SK-N-SH (cell line): ENCODE results near the gene HERC4. TPM values are rescaled to one million over a fixed set of nuclear protein-coding genes. Genes with fewer than 3 reads are reported as not detected.

Experiments
- CTCF ChIA-PET: fragments of 300-600, 350-600 bp; formaldehyde crosslinking; extraction: SDS; loops from one replicate; lab custom pipeline; 2021; lab: Yijun Ruan, JAX
- POLR2A ChIA-PET: fragments of 350-600 bp; sonication (Branson Sonifier 250); formaldehyde crosslinking; extraction: SDS; loops from one replicate; lab custom pipeline; 2020; ENCODE audit warnings: antibody characterized with exemption, inconsistent platforms; lab: Yijun Ruan, JAX
- DNase-seq: peaks from one replicate; pipeline ENCODE4 v3.0.0; 2012
- H2AFZ ChIP-seq: fragments of 200-600 bp; sonication (generic); 2 replicates; pipeline ENCODE4 v1.8.1; 2016; ENCODE audit warnings: antibody characterized with exemption, mild to moderate bottlenecking, low read depth
- H3F3A ChIP-seq: fragments of 200-600 bp; sonication (generic); replicated peaks from 2 replicates; pipeline ENCODE3; 2016; ENCODE audit warnings: antibody characterized with exemption, mild to moderate bottlenecking; ENCODE audit not compliant: insufficient read depth
- H3K27ac ChIP-seq, 2 experiments: fragments of 200-500 bp in 1 of 2; fragments of 200-600 bp in 1 of 2; sonication (Bioruptor generic) in 1 of 2; sonication (generic), shearing (Covaris generic) in 1 of 2; 2 replicates each; pipeline versions ENCODE4 v1.5.1 to v1.6.1; 2014 to 2016; ENCODE audit warnings: low read depth in 2 of 2, inconsistent platforms in 1 of 2, low read length in 1 of 2, mild to moderate bottlenecking in 1 of 2, mixed read lengths in 1 of 2
- H3K27me3 ChIP-seq: fragments of 200-600 bp; sonication (generic), shearing (Covaris generic); 2 replicates; pipeline ENCODE4 v1.6.1; 2016; ENCODE audit warnings: mixed run types; ENCODE audit not compliant: insufficient read depth
- H3K36me3 ChIP-seq, 2 experiments: fragments of 200-500 bp in 1 of 2; fragments of 200-600 bp in 1 of 2; sonication (Bioruptor generic) in 1 of 2; sonication (generic) in 1 of 2; replicated peaks in 1 of 2; 2 replicates each; pipeline versions ENCODE3 to v1.5.1; 2014 to 2016; ENCODE audit warnings: low read length in 1 of 2, mild to moderate bottlenecking in 1 of 2; ENCODE audit not compliant: insufficient read depth in 2 of 2, control insufficient read depth in 1 of 2
- H3K4me1 ChIP-seq, 2 experiments: fragments of 200-500 bp in 1 of 2; fragments of 200-600 bp in 1 of 2; sonication (Bioruptor generic) in 1 of 2; sonication (generic), shearing (Covaris generic) in 1 of 2; 2 replicates each; pipeline versions ENCODE4 v1.5.1 to v1.6.1; 2014 to 2016; ENCODE audit warnings: low read depth in 1 of 2, low read length in 1 of 2, mixed run types in 1 of 2; ENCODE audit not compliant: insufficient read depth in 2 of 2, control insufficient read depth in 1 of 2
- H3K4me2 ChIP-seq: fragments of 200-600 bp; sonication (generic), shearing (Covaris generic); 2 replicates; pipeline ENCODE4 v1.6.1; 2017; ENCODE audit warnings: mixed run types
- H3K4me3 ChIP-seq, 2 experiments: fragments of 200-500 bp in 1 of 2; fragments of 200-600 bp in 1 of 2; sonication (Bioruptor generic) in 1 of 2; sonication (generic), shearing (Covaris generic) in 1 of 2; 2 replicates each; pipeline versions ENCODE4 v1.5.1 to v1.8.1; 2014 to 2016; ENCODE audit warnings: low read depth in 2 of 2, inconsistent platforms in 1 of 2, low read length in 1 of 2, mild to moderate bottlenecking in 1 of 2, mixed read lengths in 1 of 2, moderate library complexity in 1 of 2
- H3K79me2 ChIP-seq: fragments of 200-600 bp; sonication (generic); 2 replicates; pipeline ENCODE4 v1.8.1; 2017; ENCODE audit warnings: mild to moderate bottlenecking; ENCODE audit not compliant: insufficient read depth
- H3K9ac ChIP-seq: fragments of 200-600 bp; sonication (generic); 2 replicates; pipeline ENCODE4 v1.6.1; 2017; ENCODE audit warnings: mixed run types
- H3K9me2 ChIP-seq: fragments of 200-600 bp; sonication (generic); 2 replicates; pipeline ENCODE4 v1.6.1; 2017; ENCODE audit warnings: mixed run types
- H3K9me3 ChIP-seq: fragments of 200-600 bp; sonication (generic); 2 replicates; pipeline ENCODE4 v1.6.1; 2017; ENCODE audit warnings: mixed run types, mild to moderate bottlenecking, moderate library complexity
- H4K20me1 ChIP-seq: fragments of 200-600 bp; sonication (generic); 2 replicates; pipeline ENCODE4 v1.6.1; 2017; ENCODE audit warnings: mild to moderate bottlenecking, mixed run types; ENCODE audit not compliant: insufficient read depth
- EP300 ChIP-seq, 2 experiments: IDR thresholded peaks; 2 replicates each; pipeline versions ENCODE4 v1.4.0 to v1.6.1; 2012; ENCODE audit warnings: borderline replicate concordance in 1 of 2, low read depth in 1 of 2, low read length in 1 of 2
- GATA2 ChIP-seq: sonication (generic); formaldehyde crosslinking; IDR thresholded peaks from 2 replicates; pipeline ENCODE4 v1.5.0; 2020; ENCODE audit warnings: mild to moderate bottlenecking, missing genetic modification reagents
- MEF2A ChIP-seq: IDR thresholded peaks from 2 replicates; pipeline ENCODE4 v1.4.0; 2012; ENCODE audit warnings: low read depth, borderline replicate concordance
- NRF1 ChIP-seq: IDR thresholded peaks from 2 replicates; pipeline ENCODE4 v1.6.1; 2012; ENCODE audit warnings: low read depth, mild to moderate bottlenecking, low read length
- POLR2AphosphoS5 ChIP-seq: IDR thresholded peaks from 2 replicates; pipeline ENCODE4 v1.6.1; 2012; ENCODE audit warnings: low read depth, low read length
- RCOR1 ChIP-seq: fragments of 150-350 bp; IDR thresholded peaks from 2 replicates; pipeline ENCODE4 v1.6.1; 2017; ENCODE audit warnings: antibody characterized with exemption, low read length
- RFX5 ChIP-seq: IDR thresholded peaks from 2 replicates; pipeline ENCODE4 v1.6.1; 2012; ENCODE audit warnings: mild to moderate bottlenecking, improper control_type of control experiment, low read length
- YY1 ChIP-seq: IDR thresholded peaks from 2 replicates; pipeline ENCODE4 v1.4.0; 2012; ENCODE audit warnings: low read depth, mild to moderate bottlenecking
- ZBTB33 ChIP-seq: IDR thresholded peaks from 2 replicates; pipeline ENCODE4 v1.4.0; 2012; ENCODE audit warnings: low read depth, borderline replicate concordance
- WGBS: methylation state at CpG from one replicate; pipeline ENCODE4 v1.1.6; 2017; ENCODE audit warnings: low lambda C conversion rate; 5-methylcytosine and 5-hydroxymethylcytosine counted together
- polyA plus RNA-seq, 3 experiments: library from polyadenylated mRNA; depleted of rRNA; stranded (reverse); fragments of >200 nt; gene quantifications; 2 replicates each; pipeline ENCODE4 v1.2.3, GENCODE V29; 2012

HERC4 gene
- polyA plus RNA-seq, 1 of the 3 experiments (the other 2 are of a cell fraction), result 16.2 TPM

GRCh38 chr10:67978749-67979148 lies 96.3 kb downstream of the HERC4 start:
- H3K27ac ChIP-seq, result no peak overlapping the region
- H3K79me2 ChIP-seq, result peaks cover 8% of the 10 kb centered on the region; the same call in 1 of the 2 replicates
- no peak for DNase-seq

GRCh38 chr10:67977251-67977650 lies 97.8 kb downstream of the HERC4 start:
- Histone ChIP-seq H3K4me1 (no peaks in the 10 kb centered on the region; a peak in 1 of 4 replicates), H3K36me3 (peaks cover 27 to 76% of the 10 kb centered on the region in 2 experiments), H3K9me2 (no peaks in the 10 kb centered on the region), H3K9ac (no peak overlapping the region), H3K27me3 (no peaks in the 10 kb centered on the region), H3K79me2 (peaks cover 12% of the 10 kb centered on the region; the same call in 1 of the 2 replicates), H3K27ac (no peak overlapping the region), H3K4me3 (no peak overlapping the region), H3K9me3 (no peaks in the 10 kb centered on the region), H3F3A (no peaks in the 10 kb centered on the region), H2AFZ (no peak overlapping the region), H4K20me1 (no peaks in the 10 kb centered on the region), H3K4me2 (no peak overlapping the region)
- DNase-seq, result no peak
- TF ChIP-seq RCOR1, result no peak
- TF ChIP-seq ZBTB33, result no peak
- TF ChIP-seq EP300 (IDR thresholded peaks at IDR 0.05; ENCODE audit: borderline replicate concordance in 1 of 2, low read depth in 1 of 2, low read length in 1 of 2), result no peak
- TF ChIP-seq NRF1, result no peak
- TF ChIP-seq MEF2A, result no peak
- no peak for TF ChIP-seq YY1
- ChIA-PET CTCF (interaction anchor here (0.8 kb wide), 1 partner anchor 27 kb away, joined by 3 read pairs; no protein-coding TSS in a partner anchor), POLR2A (no interaction called here)
- WGBS, result 100% methylated on average over 2 of the region's 2 CpGs

More at GRCh38 chr10:67978749-67979148, 96.3 kb downstream of the HERC4 start:
- no peak overlapping the region for H2AFZ ChIP-seq
- H3K4me2 ChIP-seq, result no peak overlapping the region
- H3K4me1 ChIP-seq, result no peaks in the 10 kb centered on the region; a peak in 1 of 4 replicates
- no peak overlapping the region for H3K4me3 ChIP-seq
- peaks cover 16 to 74% of the 10 kb centered on the region in 2 experiments for H3K36me3 ChIP-seq
- no peaks in the 10 kb centered on the region for H3K9me3 ChIP-seq
- TF ChIP-seq RFX5 (no peak), YY1 (no peak), GATA2 (no peak), ZBTB33 (no peak), POLR2AphosphoS5 (no peak)
- POLR2A ChIA-PET, result no interaction called here
- no peaks in the 10 kb centered on the region for H3K27me3 ChIP-seq
- H3K9ac ChIP-seq, result no peak overlapping the region
- no peaks in the 10 kb centered on the region for H4K20me1 ChIP-seq
- no peaks in the 10 kb centered on the region for H3K9me2 ChIP-seq
- 95% methylated on average over 5 of the region's 5 CpGs for WGBS
- H3F3A ChIP-seq, result no peaks in the 10 kb centered on the region
- CTCF ChIA-PET, result no interaction called here
